ENCODE data around the gene TSPAN18. TPM values are rescaled to one million over a fixed set of nuclear protein-coding genes. Genes with fewer than 3 reads are reported as not detected.

The TSPAN18 gene
- total RNA-seq, 3 donors from 2014 or later: 1.0 to 2.0 (median 1.8) TPM

GRCh38 chr11:44939673-44940395 lies 213.1 kb downstream of the TSPAN18 start:
- no peaks in the 10 kb centered on the region for H3K27me3 ChIP-seq
- H3K36me3 ChIP-seq: no peaks in the 10 kb centered on the region
- no peak for TF ChIP-seq POLR2AphosphoS5 (IDR thresholded peaks at IDR 0.05)
- TF ChIP-seq POLR2A (IDR thresholded peaks at IDR 0.05): no peak
- no peak for TF ChIP-seq CTCF (IDR thresholded peaks at IDR 0.05)
- peaks cover 0 to 7% of the 10 kb centered on the region in 2 donors for H3K4me1 ChIP-seq
- no peak for DNase-seq (ENCODE audit: low spot score in 2 of 2)
- intact Hi-C loops (cut with DNase I; ENCODE audit: low total_unique reads): loop anchor here (5.0 to 10.0 kb wide), 2 partner anchors 157 to 395 kb away; no protein-coding TSS in a partner anchor
- H3K9me3 ChIP-seq: no peaks in the 10 kb centered on the region
- peak overlapping the region in 1 of 3 donors; percentile 33 for H3K4me3 ChIP-seq
- H3K27ac ChIP-seq: peak overlapping the region; percentile 43 to 90

GRCh38 chr11:44940404-44940803 lies 213.6 kb downstream of the TSPAN18 start:
- TF ChIP-seq CTCF (IDR thresholded peaks at IDR 0.05) (no peak), POLR2AphosphoS5 (IDR thresholded peaks at IDR 0.05) (no peak), POLR2A (IDR thresholded peaks at IDR 0.05) (no peak)

GRCh38 chr11:44940835-44941234 lies 214.1 kb downstream of the TSPAN18 start:
- H3K36me3 ChIP-seq: no peaks in the 10 kb centered on the region
- no peaks in the 10 kb centered on the region for H3K9me3 ChIP-seq
- H3K4me1 ChIP-seq: peaks cover 0 to 8% of the 10 kb centered on the region in 2 donors
- peak overlapping the region; percentile 43 to 90 for H3K27ac ChIP-seq
- TF ChIP-seq POLR2A (IDR thresholded peaks at IDR 0.05) (no peak), CTCF (IDR thresholded peaks at IDR 0.05) (no peak), POLR2AphosphoS5 (IDR thresholded peaks at IDR 0.05) (no peak)
- no peaks in the 10 kb centered on the region for H3K27me3 ChIP-seq
- peak overlapping the region in 1 of 3 donors; percentile 7 for H3K4me3 ChIP-seq
- DNase-seq (ENCODE audit: low spot score in 2 of 2): no peak
- intact Hi-C loops (cut with DNase I; ENCODE audit: low total_unique reads): loop anchor here (5.0 kb wide), 1 partner anchor 156 kb away; no protein-coding TSS in a partner anchor

More at GRCh38 chr11:44940404-44940803, 213.6 kb downstream of the TSPAN18 start:
- peak overlapping the region; percentile 43 to 90 for H3K27ac ChIP-seq
- no peaks in the 10 kb centered on the region for H3K36me3 ChIP-seq
- no peaks in the 10 kb centered on the region for H3K27me3 ChIP-seq
- DNase-seq (ENCODE audit: low spot score in 2 of 2): no peak
- no peaks in the 10 kb centered on the region for H3K9me3 ChIP-seq
- peak overlapping the region in 1 of 3 donors; percentile 7 for H3K4me3 ChIP-seq
- H3K4me1 ChIP-seq: peaks cover 0 to 8% of the 10 kb centered on the region in 2 donors
- intact Hi-C loops (cut with DNase I; ENCODE audit: low total_unique reads): loop anchor here (5.0 kb wide), 1 partner anchor 157 kb away; no protein-coding TSS in a partner anchor

GRCh38 chr11:44941259-44942021 lies 214.7 kb downstream of the TSPAN18 start:
- Histone ChIP-seq H3K4me3 (peak overlapping the region in 1 of 3 donors; percentile 5), H3K27ac (peak overlapping the region; percentile 43 to 90), H3K36me3 (no peaks in the 10 kb centered on the region), H3K9me3 (no peaks in the 10 kb centered on the region), H3K4me1 (peaks cover 0 to 8% of the 10 kb centered on the region in 2 donors), H3K27me3 (no peaks in the 10 kb centered on the region)
- DNase-seq (ENCODE audit: low spot score in 2 of 2): no peak
- TF ChIP-seq POLR2AphosphoS5 (IDR thresholded peaks at IDR 0.05): no peak
- no peak for TF ChIP-seq POLR2A (IDR thresholded peaks at IDR 0.05)
- no peak for TF ChIP-seq CTCF (IDR thresholded peaks at IDR 0.05)
- intact Hi-C loops (cut with DNase I; ENCODE audit: low total_unique reads): loop anchor here (5.0 kb wide), 1 partner anchor 156 kb away; no protein-coding TSS in a partner anchor

Data from breast epithelium (tissue), 4 donors.